ENCODE results near the gene TCP11.

Gene TCP11

DNA sequence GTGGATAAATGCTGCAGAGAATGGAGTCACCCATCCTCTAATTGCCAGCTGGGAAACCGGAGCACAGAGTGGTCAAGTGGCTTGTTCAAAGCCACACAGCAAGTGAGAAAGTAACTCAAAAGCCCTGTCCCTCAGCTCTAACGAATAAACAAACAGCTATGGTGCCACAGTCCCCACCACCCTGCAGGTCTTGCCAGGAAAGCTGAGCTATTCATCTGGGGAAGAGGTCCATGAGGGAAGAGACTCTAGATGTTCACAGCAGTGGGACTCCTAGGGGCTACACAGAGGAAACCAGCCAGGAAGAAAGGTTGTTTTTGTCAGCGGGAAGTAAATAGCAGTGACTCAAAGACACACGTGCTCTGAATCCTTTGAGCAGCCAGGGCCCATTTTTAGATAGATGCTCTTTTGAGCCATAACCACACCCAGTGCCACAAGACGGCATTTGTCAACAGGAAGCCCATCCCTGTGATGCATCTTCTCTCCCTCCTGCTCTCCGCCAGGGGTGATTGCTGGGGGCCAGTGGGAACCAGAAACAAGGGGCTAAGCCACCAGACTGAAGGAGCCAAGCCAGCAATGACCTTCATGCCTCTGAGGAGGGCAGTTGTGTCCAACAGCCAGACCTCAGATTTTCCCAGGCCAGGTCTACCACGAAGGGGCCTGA lies 32.4 kb upstream of the TCP11 start:
- TF ChIP-seq ZFP3 (CRISPR knock-in tag; IDR thresholded peaks at IDR 0.05) (no peak), ISL1 (CRISPR knock-in tag; IDR thresholded peaks at IDR 0.05) (no peak), ZFP30 (CRISPR knock-in tag; IDR thresholded peaks at IDR 0.05) (no peak), ZNF8 (CRISPR knock-in tag; IDR thresholded peaks at IDR 0.05) (no peak), CSDC2 (CRISPR knock-in tag; IDR thresholded peaks at IDR 0.05) (no peak), ZNF70 (CRISPR knock-in tag; IDR thresholded peaks at IDR 0.05) (no peak), PPARA (CRISPR knock-in tag; IDR thresholded peaks at IDR 0.05; ENCODE audit: borderline replicate concordance) (no peak), ARNTL (CRISPR knock-in tag; IDR thresholded peaks at IDR 0.05; ENCODE audit: borderline replicate concordance, low read depth) (no peak), RARB (CRISPR knock-in tag; IDR thresholded peaks at IDR 0.05) (no peak), GLIS3 (CRISPR knock-in tag; IDR thresholded peaks at IDR 0.05) (no peak), TOX (CRISPR knock-in tag; IDR thresholded peaks at IDR 0.05; ENCODE audit: borderline replicate concordance) (no peak), BACH2 (CRISPR knock-in tag; IDR thresholded peaks at IDR 0.05; ENCODE audit: borderline replicate concordance) (no peak)
- TF ChIP-seq, protein P1, sequence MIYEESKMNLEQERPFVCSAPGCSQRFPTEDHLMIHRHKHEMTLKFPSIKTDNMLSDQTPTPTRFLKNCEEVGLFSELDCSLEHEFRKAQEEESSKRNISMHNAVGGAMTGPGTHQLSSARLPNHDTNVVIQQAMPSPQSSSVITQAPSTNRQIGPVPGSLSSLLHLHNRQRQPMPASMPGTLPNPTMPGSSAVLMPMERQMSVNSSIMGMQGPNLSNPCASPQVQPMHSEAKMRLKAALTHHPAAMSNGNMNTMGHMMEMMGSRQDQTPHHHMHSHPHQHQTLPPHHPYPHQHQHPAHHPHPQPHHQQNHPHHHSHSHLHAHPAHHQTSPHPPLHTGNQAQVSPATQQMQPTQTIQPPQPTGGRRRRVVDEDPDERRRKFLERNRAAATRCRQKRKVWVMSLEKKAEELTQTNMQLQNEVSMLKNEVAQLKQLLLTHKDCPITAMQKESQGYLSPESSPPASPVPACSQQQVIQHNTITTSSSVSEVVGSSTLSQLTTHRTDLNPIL (CRISPR knock-in tag; IDR thresholded peaks at IDR 0.05; ENCODE audit: low read depth), result no peak
- TF ChIP-seq, protein P2, sequence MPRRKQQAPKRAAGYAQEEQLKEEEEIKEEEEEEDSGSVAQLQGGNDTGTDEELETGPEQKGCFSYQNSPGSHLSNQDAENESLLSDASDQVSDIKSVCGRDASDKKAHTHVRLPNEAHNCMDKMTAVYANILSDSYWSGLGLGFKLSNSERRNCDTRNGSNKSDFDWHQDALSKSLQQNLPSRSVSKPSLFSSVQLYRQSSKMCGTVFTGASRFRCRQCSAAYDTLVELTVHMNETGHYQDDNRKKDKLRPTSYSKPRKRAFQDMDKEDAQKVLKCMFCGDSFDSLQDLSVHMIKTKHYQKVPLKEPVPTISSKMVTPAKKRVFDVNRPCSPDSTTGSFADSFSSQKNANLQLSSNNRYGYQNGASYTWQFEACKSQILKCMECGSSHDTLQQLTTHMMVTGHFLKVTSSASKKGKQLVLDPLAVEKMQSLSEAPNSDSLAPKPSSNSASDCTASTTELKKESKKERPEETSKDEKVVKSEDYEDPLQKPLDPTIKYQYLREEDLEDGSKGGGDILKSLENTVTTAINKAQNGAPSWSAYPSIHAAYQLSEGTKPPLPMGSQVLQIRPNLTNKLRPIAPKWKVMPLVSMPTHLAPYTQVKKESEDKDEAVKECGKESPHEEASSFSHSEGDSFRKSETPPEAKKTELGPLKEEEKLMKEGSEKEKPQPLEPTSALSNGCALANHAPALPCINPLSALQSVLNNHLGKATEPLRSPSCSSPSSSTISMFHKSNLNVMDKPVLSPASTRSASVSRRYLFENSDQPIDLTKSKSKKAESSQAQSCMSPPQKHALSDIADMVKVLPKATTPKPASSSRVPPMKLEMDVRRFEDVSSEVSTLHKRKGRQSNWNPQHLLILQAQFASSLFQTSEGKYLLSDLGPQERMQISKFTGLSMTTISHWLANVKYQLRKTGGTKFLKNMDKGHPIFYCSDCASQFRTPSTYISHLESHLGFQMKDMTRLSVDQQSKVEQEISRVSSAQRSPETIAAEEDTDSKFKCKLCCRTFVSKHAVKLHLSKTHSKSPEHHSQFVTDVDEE (CRISPR knock-in tag; IDR thresholded peaks at IDR 0.05), result no peak
- TF ChIP-seq, protein P3, sequence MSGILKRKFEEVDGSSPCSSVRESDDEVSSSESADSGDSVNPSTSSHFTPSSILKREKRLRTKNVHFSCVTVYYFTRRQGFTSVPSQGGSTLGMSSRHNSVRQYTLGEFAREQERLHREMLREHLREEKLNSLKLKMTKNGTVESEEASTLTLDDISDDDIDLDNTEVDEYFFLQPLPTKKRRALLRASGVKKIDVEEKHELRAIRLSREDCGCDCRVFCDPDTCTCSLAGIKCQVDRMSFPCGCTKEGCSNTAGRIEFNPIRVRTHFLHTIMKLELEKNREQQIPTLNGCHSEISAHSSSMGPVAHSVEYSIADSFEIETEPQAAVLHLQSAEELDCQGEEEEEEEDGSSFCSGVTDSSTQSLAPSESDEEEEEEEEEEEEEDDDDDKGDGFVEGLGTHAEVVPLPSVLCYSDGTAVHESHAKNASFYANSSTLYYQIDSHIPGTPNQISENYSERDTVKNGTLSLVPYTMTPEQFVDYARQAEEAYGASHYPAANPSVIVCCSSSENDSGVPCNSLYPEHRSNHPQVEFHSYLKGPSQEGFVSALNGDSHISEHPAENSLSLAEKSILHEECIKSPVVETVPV (CRISPR knock-in tag; IDR thresholded peaks at IDR 0.05), result no peak
- TF ChIP-seq, protein P4, sequence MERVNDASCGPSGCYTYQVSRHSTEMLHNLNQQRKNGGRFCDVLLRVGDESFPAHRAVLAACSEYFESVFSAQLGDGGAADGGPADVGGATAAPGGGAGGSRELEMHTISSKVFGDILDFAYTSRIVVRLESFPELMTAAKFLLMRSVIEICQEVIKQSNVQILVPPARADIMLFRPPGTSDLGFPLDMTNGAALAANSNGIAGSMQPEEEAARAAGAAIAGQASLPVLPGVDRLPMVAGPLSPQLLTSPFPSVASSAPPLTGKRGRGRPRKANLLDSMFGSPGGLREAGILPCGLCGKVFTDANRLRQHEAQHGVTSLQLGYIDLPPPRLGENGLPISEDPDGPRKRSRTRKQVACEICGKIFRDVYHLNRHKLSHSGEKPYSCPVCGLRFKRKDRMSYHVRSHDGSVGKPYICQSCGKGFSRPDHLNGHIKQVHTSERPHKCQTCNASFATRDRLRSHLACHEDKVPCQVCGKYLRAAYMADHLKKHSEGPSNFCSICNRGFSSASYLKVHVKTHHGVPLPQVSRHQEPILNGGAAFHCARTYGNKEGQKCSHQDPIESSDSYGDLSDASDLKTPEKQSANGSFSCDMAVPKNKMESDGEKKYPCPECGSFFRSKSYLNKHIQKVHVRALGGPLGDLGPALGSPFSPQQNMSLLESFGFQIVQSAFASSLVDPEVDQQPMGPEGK (CRISPR knock-in tag; IDR thresholded peaks at IDR 0.05; ENCODE audit: borderline replicate concordance), result no peak
- TF ChIP-seq, protein P5, sequence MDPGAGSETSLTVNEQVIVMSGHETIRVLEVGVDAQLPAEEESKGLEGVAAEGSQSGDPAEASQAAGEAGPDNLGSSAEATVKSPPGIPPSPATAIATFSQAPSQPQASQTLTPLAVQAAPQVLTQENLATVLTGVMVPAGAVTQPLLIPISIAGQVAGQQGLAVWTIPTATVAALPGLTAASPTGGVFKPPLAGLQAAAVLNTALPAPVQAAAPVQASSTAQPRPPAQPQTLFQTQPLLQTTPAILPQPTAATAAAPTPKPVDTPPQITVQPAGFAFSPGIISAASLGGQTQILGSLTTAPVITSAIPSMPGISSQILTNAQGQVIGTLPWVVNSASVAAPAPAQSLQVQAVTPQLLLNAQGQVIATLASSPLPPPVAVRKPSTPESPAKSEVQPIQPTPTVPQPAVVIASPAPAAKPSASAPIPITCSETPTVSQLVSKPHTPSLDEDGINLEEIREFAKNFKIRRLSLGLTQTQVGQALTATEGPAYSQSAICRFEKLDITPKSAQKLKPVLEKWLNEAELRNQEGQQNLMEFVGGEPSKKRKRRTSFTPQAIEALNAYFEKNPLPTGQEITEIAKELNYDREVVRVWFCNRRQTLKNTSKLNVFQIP (CRISPR knock-in tag; IDR thresholded peaks at IDR 0.05; ENCODE audit: borderline replicate concordance, low read depth), result no peak
- ATAC-seq, result no peak

DNA sequence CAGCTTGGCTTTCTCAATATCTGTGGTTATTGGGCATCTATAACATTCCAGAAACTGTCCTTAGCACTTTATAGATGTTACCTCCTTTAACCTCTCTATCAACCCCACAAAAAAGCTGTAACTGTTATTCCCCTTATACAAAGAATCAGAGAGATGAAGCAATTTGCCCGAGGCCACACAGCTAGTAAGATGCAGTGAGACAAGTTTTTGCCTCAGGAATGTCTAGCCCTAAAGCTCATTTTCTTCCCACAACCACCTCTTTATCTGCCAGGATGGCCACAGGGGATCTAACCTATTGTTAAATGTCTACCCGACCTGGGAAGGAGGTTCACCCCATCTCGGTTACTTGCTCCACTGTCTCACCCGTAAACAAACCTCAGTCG lies 31.9 kb upstream of the TCP11 start:
- TF ChIP-seq ZNF70 (CRISPR knock-in tag; IDR thresholded peaks at IDR 0.05), result no peak
- TF ChIP-seq, protein P4 (CRISPR knock-in tag; IDR thresholded peaks at IDR 0.05; ENCODE audit: borderline replicate concordance), result no peak
- TF ChIP-seq, protein P3 (CRISPR knock-in tag; IDR thresholded peaks at IDR 0.05), result no peak
- no peak for TF ChIP-seq ZNF565 (CRISPR knock-in tag; conservative IDR thresholded peaks at IDR 0.05; ENCODE audit: low read depth)
- no peak for ATAC-seq
